Skeletal muscle cell (primary cell): Measurements from ENCODE around the gene CRHR1.

Experiments
- DNase-seq: peaks from one replicate; pipeline ENCODE4 v3.0.0-alpha.2; 2010; ENCODE audit warnings: low read depth
- H3K4me3 ChIP-seq: 2 replicates; pipeline ENCODE4 v1.5.1; 2011; ENCODE audit warnings: low read depth, mild to moderate bottlenecking, control low read depth, low read length, moderate library complexity

Gene CRHR1

GRCh38 chr17:45786349-45786748 lies 2.2 kb downstream of the CRHR1 start:
- H3K4me3 ChIP-seq: no peak overlapping the region
- DNase-seq: no peak

- H3K4me3 ChIP-seq: no peak overlapping the region
- DNase-seq: no peak
Observed at GRCh38 chr17:45787044-45787443, 2.9 kb downstream of the CRHR1 start.

GRCh38 chr17:45787656-45788055 lies 3.5 kb downstream of the CRHR1 start:
- no peak overlapping the region for H3K4me3 ChIP-seq
- no peak for DNase-seq

DNA sequence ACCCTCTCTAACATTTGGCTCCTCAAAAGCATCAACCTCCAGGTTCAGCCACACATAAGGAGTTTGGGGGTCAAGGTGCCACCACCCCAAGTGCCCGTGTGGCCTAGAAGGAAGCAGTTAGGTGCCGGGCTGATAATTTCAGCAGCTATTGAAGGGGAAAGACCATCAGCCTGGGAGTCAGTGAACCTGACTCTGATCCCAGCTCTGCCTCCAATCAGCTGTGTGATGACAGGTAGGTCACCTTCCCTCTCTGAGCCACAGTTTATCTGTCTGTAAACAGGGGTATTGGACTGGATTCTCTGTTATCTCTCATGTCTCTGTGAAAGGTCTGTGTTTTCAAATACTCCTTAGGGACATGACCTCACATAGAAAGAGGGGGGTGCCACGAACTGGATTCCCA lies 3.9 kb downstream of the CRHR1 start:
- H3K4me3 ChIP-seq: no peak overlapping the region
- DNase-seq: no peak

- no peak for DNase-seq
Observed at GRCh38 chr17:45789874-45790273, 5.8 kb downstream of the CRHR1 start.

DNA sequence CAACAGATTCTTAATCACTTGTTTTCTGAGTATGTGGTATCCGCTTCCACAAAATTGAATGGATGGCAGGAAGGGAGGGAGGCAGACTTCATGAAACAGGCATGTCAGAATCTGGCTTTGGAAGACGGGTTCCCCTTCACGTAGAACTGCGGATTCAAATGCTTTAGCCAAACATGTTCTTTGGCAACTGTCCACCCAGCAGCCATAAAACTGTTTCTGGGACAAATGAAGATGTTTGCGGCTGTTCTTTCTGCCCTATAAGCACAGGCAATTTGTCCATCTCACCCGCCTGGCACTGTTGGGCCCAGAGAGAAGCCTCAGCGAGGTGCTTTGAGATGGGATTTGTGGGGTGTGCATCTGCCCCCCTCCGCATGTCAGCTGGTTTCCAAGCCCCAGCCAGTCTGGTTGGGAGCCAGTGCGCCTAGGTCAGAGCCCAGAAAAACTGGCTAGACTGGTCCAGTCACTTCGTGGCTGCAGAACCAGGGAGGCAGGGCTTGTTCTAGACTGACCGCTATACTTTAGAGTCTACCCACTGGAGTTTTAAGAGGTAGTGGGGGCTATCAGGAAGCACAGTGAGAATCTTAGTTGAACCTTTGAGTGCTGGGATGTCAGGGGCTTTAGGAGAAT lies 6.3 kb downstream of the CRHR1 start:
- peak; percentile 6 for DNase-seq

More at GRCh38 chr17:45789874-45790273, 5.8 kb downstream of the CRHR1 start:
- no peak overlapping the region for H3K4me3 ChIP-seq

GRCh38 chr17:45791041-45791582 lies 7.0 kb downstream of the CRHR1 start:
- no peak for DNase-seq
- H3K4me3 ChIP-seq: no peak overlapping the region

More for the DNA sequence above, 6.3 kb downstream of the CRHR1 start:
- no peak overlapping the region for H3K4me3 ChIP-seq

GRCh38 chr17:45791935-45792334 lies 7.8 kb downstream of the CRHR1 start:
- H3K4me3 ChIP-seq: no peak overlapping the region
- no peak for DNase-seq

- H3K4me3 ChIP-seq: no peak overlapping the region
- DNase-seq: no peak
Observed at GRCh38 chr17:45792437-45792836, 8.3 kb downstream of the CRHR1 start.

DNA sequence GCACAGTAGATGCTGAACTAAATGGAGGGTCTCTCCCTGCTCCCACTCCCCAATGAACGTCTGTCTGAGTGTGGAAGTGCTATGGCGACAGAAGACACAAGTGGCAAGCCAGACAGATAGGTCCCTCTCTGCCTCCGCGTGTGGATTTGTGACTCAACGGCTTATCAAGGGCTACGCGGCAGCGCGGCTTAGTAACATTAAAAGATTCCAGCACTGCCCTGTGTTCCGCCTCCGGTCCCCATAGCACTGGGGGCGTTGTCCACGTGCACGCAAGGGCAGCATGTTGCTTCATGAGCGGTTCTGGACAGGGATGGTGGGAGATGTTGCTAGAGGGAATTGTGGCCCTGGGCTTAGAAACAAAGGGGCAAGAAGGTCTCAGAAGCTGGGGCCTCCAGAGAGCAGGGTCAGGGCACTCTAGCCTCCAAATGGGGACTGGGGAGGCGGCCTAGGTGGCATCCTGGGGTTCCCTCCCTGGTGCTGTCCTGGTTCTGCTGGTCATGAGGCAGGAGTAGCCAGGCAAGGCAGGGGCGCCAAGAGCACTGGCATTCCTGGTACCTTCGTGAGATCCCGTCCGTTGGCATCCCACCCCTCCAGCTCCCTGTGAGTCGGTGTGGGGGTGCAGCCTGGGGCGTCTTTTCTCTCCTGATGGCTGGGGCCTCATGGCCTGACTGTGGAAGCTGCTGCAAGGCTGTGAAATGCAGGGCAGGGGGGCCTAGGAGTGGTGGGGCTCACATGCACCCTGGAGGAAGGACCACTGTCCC lies 9.1 kb downstream of the CRHR1 start:
- no peak for DNase-seq
- H3K4me3 ChIP-seq: no peak overlapping the region

GRCh38 chr17:45793999-45794540 lies 9.9 kb downstream of the CRHR1 start:
- DNase-seq: no peak
- no peak overlapping the region for H3K4me3 ChIP-seq

- DNase-seq: no peak
- H3K4me3 ChIP-seq: no peak overlapping the region
Observed at GRCh38 chr17:45794840-45795239, 10.7 kb downstream of the CRHR1 start.

- no peak overlapping the region for H3K4me3 ChIP-seq
- no peak for DNase-seq
Observed at GRCh38 chr17:45800816-45801215, 16.7 kb downstream of the CRHR1 start.

DNA sequence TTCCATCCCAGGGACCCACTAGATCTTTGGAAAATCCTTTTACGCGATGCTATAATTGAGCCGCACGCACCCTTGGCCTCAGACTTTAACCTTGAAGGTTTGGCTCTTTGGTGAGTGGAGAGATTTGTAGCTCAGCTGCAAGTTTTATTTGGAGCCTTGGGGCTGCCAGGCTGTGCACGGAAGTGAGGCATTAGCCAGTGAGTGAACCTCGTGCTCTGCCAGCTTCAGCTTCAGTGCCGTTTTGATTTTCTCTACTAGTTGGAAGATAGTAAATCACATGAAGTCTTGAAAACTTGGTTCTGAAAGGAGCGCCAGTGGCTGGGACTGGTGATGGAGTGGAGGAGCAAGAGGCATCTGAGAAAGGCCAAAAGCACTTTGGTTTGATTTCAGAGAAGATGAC lies 17.3 kb downstream of the CRHR1 start:
- H3K4me3 ChIP-seq: no peak overlapping the region
- DNase-seq: no peak

DNA sequence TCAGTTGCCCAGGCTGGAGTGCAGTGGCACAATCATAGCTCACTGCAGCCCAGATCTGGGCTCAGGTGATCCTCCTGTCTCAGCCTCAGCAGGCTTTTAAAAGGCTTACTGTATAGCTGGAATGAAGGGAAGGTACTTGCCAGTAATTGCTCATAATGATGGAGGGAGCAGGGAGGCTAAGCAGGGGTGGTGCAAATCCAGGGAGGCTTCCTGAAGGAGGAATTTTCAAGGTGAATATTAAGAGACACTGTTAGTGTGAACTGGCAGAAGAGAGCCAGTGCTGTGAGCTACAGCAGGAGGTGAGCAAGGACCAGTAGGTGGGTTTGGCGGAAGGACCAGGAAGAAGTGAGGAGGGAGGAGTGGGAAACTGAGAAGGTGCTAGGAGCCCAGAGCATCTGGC lies 24.7 kb downstream of the CRHR1 start:
- H3K4me3 ChIP-seq: no peak overlapping the region
- DNase-seq: no peak

- DNase-seq: no peak
- H3K4me3 ChIP-seq: no peak overlapping the region
Observed at GRCh38 chr17:45809499-45809898, 25.4 kb downstream of the CRHR1 start.

- DNase-seq: no peak
Observed at GRCh38 chr17:45812102-45812501, 28.0 kb downstream of the CRHR1 start.

DNA sequence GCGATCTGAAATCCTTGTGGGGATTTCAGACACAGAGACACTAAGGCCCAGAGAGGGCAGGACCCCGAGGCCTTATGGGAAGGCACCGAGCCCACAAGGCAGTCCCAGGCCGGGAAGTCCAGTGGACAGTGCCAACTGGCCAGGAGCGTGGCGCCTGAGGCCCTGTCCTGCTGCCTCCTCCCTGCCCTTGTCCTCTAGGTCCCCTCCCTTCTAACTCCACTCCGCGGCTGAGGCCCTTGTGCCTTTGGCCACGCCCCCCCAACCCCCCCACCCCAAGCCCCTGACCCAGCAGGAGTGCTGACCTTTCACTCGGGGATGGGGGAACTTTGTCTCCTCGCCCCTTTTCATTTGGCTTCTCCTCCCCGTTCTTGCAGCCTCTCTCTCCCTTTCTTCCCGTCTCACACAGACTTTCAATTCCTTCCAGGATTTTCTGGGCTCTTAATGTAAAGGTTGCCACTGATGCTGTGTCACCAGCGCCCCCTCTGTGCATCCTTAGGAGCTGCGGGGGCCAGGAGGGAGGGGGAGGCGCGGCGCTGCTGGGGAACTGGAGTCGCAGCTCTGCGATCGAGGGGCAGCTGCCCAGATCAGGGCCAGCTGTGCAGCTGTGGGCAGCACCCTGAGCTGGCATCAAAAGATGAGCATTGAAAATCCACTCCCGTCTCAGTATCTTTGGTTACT lies 29.1 kb downstream of the CRHR1 start:
- no peak overlapping the region for H3K4me3 ChIP-seq
- DNase-seq: no peak

More at GRCh38 chr17:45812102-45812501, 28.0 kb downstream of the CRHR1 start:
- no peak overlapping the region for H3K4me3 ChIP-seq

DNA sequence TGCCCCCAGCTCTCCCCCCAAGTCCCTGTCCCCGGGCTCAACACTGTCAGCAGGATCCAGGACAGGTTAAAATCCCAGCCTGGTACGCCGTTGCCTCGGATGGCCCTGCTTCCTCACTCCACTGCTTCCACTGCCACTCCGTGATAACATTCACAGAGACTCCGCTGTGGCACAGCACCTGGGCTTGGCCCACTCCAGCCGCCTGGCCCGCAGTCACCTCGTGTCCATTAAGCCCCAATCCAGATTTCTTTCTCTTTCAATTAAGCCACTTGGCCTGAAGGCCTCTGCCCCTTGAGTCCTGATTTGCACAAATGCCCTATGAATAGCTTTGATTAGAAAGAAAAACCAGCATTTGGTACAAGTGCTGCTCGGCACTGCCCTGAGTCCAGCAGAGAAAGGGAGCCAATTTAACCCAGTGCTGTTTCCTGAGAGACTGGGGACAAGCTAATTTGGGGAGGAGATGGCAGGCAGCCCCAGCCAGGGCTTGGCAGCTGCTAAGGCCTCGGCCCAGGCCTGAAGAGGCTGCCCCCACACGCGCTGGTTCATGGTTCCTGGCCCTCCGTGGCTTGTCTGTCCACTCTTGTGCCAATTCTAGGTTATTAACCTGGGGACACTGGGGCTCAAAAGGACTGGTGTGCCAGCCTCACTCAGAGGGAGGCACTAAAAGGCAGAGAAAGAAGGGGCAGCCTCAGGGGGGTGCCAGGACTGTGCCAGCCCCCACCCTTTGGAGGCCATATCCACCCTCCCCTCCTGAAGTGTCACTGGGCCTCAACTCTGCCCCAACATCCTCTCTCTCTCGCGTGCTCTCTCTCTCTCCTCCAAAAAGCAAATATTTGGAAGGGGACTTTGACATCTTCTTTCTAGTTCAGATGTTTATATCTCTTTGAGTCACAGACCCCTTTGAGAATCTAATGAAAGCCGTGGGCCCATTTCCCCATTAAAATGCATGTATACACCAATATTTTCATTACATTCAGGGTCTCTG lies 30.8 kb downstream of the CRHR1 start:
- no peak overlapping the region for H3K4me3 ChIP-seq
- no peak for DNase-seq
